ENCODE data around the gene SORCS1.

GRCh38 chr10:106967452-106967851 lies 197.1 kb downstream of the SORCS1 start:
- TF ChIP-seq EP300 (IDR thresholded peaks at IDR 0.05; ENCODE audit: borderline replicate concordance): no peak
- no peak for TF ChIP-seq RAD21 (IDR thresholded peaks at IDR 0.05; ENCODE audit: low read depth)
- no peak for TF ChIP-seq YY1 (IDR thresholded peaks at IDR 0.05; ENCODE audit: low read depth)
- no peak for TF ChIP-seq TAF1 (IDR thresholded peaks at IDR 0.05; ENCODE audit: low read depth)
- no peak for TF ChIP-seq TCF12 (IDR thresholded peaks at IDR 0.05; ENCODE audit: low read depth)
- no peak for TF ChIP-seq USF1 (IDR thresholded peaks at IDR 0.05)
- TF ChIP-seq REST (IDR thresholded peaks at IDR 0.05; ENCODE audit: low read depth): no peak

All from Ishikawa (cell line).